HepG2 (cell line): ENCODE measurements around the gene ETV2. TPM values are rescaled to one million over a fixed set of nuclear protein-coding genes. Genes with fewer than 3 reads are reported as not detected.

ENCODE experiments used
- EHMT2 ChIP-seq: fragments of 200-600 bp; sonication (generic); IDR thresholded peaks from 2 replicates; pipeline ENCODE4 v1.7.0; 2017; ENCODE audit warnings: antibody characterized with exemption, low read depth, low read length, borderline replicate concordance
- ERF ChIP-seq: IDR thresholded peaks from 2 replicates; pipeline ENCODE4 v1.6.1; 2018; ENCODE audit warnings: missing biosample characterization, missing genetic modification reagents
- FOSL1 ChIP-seq: sonication (generic); formaldehyde crosslinking; IDR thresholded peaks from 2 replicates; pipeline ENCODE4 v1.9.0; 2021; ENCODE audit warnings: missing genetic modification reagents, borderline replicate concordance
- HDAC1 ChIP-seq: sonication (generic); formaldehyde crosslinking; IDR thresholded peaks from 2 replicates; pipeline ENCODE4 v1.5.1; 2020; ENCODE audit warnings: mild to moderate bottlenecking, missing genetic modification reagents
- MAZ ChIP-seq, 2 experiments: sonication (generic) in 1 of 2; formaldehyde crosslinking in 1 of 2; IDR thresholded peaks; 2 replicates each; pipeline versions ENCODE4 v1.5.0 to v1.6.1; 2012 to 2020; ENCODE audit warnings: low read depth in 2 of 2, mild to moderate bottlenecking in 2 of 2, borderline replicate concordance in 1 of 2, improper control_type of control experiment in 1 of 2, low read length in 1 of 2, missing genetic modification reagents in 1 of 2, moderate library complexity in 1 of 2
- NFYC ChIP-seq: IDR thresholded peaks from 2 replicates; pipeline ENCODE4 v1.6.1; 2016; ENCODE audit warnings: missing genetic modification reagents, missing compliant biosample characterization
- PAWR ChIP-seq: sonication (generic); formaldehyde crosslinking; IDR thresholded peaks from 2 replicates; pipeline ENCODE4 v1.4.0; 2020; ENCODE audit warnings: missing genetic modification reagents, mild to moderate bottlenecking, borderline replicate concordance
- SAFB2 ChIP-seq: sonication (generic); formaldehyde crosslinking; IDR thresholded peaks from 2 replicates; pipeline ENCODE4 v1.5.1; 2020; ENCODE audit warnings: missing genetic modification reagents, low read depth, mild to moderate bottlenecking, borderline replicate concordance
- SALL1 ChIP-seq: sonication (generic); formaldehyde crosslinking; IDR thresholded peaks from 2 replicates; pipeline ENCODE4 v1.8.0; 2022; ENCODE audit warnings: mild to moderate bottlenecking, missing genetic modification reagents
- TGIF2 ChIP-seq: IDR thresholded peaks from 2 replicates; pipeline ENCODE4 v1.6.1; 2016; ENCODE audit warnings: control low read depth, missing compliant biosample characterization
- ZFP36L1 ChIP-seq: sonication (generic); formaldehyde crosslinking; IDR thresholded peaks from 2 replicates; pipeline ENCODE4 v1.8.0; 2022; ENCODE audit warnings: mild to moderate bottlenecking, missing genetic modification reagents, moderate library complexity
- ZNF30 ChIP-seq: sonication (generic); formaldehyde crosslinking; IDR thresholded peaks from 2 replicates; pipeline ENCODE4 v1.5.0; 2020; ENCODE audit warnings: mild to moderate bottlenecking, missing genetic modification reagents
- ZNF326 ChIP-seq: sonication (generic); formaldehyde crosslinking; IDR thresholded peaks from 2 replicates; pipeline ENCODE4 v1.4.0; 2020; ENCODE audit warnings: missing genetic modification reagents, borderline replicate concordance
- polyA plus RNA-seq, 8 experiments: library from polyadenylated mRNA; depleted of rRNA in 3 of 8; stranded (reverse) in 7 of 8; unstranded in 1 of 8; fragments of >200 nt; fragmentation: Illumina TruSeq in 4 of 8; extraction: Trizol in 4 of 8; gene quantifications; 2 replicates each; pipeline versions ENCODE4 v1.2.1 to v1.2.3, GENCODE V29; 2011 to 2016; ENCODE audit warnings: low read depth in 4 of 8, missing spikeins in 1 of 8, mixed read lengths in 1 of 8; ENCODE audit not compliant: insufficient read depth in 1 of 8
- total RNA-seq, 5 experiments: library from RNA; depleted of rRNA; stranded (reverse); fragments of >200 nt; fragmentation: Illumina TruSeq; extraction: Trizol; gene quantifications; 2 replicates each; pipeline ENCODE4 v1.2.3, GENCODE V29; 2016; ENCODE audit warnings: low read depth in 1 of 5
- TF ChIP-seq, protein P1 (sequence below): sonication (generic); formaldehyde crosslinking; IDR thresholded peaks from 2 replicates; pipeline ENCODE4 v1.5.0; 2020; ENCODE audit warnings: mild to moderate bottlenecking, missing genetic modification reagents, borderline replicate concordance
- TF ChIP-seq, protein P2 (sequence below): sonication (generic); formaldehyde crosslinking; IDR thresholded peaks from 2 replicates; pipeline ENCODE4 v1.4.0; 2020; ENCODE audit warnings: low read depth, missing genetic modification reagents

The ETV2 gene
- total and polyA plus RNA-seq, 2 of the 13 experiments (the other 11 are each of a cell fraction or from before 2014, with no cell fraction given) = 0.07 to 0.20 TPM

DNA sequence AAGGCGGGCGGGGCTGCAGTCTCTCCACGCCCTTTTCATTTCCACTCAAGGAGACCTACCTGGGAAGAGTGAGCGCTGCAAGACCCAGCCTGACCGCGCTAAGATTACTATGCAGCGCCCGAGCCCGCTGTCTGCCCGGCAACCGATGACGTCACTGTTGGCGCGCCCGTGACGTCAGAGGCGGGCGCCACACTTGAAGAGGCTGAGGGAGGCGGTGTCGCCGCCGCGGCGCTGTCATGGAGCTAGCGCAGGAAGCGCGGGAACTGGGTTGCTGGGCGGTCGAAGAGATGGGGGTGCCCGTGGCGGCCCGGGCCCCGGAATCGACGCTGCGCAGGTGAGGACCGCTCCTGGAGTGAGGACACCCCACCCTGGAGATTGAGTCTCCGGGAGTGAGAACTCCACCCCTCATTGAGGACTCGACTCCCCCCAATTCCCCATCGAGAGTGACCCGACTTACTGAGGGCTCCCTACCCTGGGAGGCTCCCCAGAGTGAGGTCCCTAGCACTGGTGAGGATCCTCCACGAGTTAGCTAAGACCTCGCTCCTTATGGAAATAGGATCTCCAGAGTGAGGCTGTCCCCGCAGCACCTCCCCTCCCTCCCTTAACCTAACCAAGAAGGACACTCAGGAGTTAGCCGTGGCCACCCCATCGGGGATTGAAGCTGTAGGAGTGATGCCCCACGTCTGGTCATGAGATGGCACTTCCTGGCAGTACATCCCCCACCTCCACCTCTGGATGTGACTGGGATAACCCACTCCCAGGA lies 28.8 kb upstream of the ETV2 start, which contains the start of gene HAUS5 (continued):
- TF ChIP-seq, protein P1, sequence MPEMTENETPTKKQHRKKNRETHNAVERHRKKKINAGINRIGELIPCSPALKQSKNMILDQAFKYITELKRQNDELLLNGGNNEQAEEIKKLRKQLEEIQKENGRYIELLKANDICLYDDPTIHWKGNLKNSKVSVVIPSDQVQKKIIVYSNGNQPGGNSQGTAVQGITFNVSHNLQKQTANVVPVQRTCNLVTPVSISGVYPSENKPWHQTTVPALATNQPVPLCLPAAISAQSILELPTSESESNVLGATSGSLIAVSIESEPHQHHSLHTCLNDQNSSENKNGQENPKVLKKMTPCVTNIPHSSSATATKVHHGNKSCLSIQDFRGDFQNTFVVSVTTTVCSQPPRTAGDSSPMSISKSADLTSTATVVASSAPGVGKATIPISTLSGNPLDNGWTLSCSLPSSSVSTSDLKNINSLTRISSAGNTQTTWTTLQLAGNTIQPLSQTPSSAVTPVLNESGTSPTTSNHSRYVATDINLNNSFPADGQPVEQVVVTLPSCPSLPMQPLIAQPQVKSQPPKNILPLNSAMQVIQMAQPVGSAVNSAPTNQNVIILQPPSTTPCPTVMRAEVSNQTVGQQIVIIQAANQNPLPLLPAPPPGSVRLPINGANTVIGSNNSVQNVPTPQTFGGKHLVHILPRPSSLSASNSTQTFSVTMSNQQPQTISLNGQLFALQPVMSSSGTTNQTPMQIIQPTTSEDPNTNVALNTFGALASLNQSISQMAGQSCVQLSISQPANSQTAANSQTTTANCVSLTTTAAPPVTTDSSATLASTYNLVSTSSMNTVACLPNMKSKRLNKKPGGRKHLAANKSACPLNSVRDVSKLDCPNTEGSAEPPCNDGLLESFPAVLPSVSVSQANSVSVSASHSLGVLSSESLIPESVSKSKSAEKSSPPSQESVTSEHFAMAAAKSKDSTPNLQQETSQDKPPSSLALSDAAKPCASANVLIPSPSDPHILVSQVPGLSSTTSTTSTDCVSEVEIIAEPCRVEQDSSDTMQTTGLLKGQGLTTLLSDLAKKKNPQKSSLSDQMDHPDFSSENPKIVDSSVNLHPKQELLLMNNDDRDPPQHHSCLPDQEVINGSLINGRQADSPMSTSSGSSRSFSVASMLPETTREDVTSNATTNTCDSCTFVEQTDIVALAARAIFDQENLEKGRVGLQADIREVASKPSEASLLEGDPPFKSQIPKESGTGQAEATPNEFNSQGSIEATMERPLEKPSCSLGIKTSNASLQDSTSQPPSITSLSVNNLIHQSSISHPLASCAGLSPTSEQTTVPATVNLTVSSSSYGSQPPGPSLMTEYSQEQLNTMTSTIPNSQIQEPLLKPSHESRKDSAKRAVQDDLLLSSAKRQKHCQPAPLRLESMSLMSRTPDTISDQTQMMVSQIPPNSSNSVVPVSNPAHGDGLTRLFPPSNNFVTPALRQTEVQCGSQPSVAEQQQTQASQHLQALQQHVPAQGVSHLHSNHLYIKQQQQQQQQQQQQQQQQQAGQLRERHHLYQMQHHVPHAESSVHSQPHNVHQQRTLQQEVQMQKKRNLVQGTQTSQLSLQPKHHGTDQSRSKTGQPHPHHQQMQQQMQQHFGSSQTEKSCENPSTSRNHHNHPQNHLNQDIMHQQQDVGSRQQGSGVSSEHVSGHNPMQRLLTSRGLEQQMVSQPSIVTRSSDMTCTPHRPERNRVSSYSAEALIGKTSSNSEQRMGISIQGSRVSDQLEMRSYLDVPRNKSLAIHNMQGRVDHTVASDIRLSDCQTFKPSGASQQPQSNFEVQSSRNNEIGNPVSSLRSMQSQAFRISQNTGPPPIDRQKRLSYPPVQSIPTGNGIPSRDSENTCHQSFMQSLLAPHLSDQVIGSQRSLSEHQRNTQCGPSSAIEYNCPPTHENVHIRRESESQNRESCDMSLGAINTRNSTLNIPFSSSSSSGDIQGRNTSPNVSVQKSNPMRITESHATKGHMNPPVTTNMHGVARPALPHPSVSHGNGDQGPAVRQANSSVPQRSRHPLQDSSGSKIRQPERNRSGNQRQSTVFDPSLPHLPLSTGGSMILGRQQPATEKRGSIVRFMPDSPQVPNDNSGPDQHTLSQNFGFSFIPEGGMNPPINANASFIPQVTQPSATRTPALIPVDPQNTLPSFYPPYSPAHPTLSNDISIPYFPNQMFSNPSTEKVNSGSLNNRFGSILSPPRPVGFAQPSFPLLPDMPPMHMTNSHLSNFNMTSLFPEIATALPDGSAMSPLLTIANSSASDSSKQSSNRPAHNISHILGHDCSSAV (CRISPR knock-in tag) = no peak
- TF ChIP-seq, protein P2, sequence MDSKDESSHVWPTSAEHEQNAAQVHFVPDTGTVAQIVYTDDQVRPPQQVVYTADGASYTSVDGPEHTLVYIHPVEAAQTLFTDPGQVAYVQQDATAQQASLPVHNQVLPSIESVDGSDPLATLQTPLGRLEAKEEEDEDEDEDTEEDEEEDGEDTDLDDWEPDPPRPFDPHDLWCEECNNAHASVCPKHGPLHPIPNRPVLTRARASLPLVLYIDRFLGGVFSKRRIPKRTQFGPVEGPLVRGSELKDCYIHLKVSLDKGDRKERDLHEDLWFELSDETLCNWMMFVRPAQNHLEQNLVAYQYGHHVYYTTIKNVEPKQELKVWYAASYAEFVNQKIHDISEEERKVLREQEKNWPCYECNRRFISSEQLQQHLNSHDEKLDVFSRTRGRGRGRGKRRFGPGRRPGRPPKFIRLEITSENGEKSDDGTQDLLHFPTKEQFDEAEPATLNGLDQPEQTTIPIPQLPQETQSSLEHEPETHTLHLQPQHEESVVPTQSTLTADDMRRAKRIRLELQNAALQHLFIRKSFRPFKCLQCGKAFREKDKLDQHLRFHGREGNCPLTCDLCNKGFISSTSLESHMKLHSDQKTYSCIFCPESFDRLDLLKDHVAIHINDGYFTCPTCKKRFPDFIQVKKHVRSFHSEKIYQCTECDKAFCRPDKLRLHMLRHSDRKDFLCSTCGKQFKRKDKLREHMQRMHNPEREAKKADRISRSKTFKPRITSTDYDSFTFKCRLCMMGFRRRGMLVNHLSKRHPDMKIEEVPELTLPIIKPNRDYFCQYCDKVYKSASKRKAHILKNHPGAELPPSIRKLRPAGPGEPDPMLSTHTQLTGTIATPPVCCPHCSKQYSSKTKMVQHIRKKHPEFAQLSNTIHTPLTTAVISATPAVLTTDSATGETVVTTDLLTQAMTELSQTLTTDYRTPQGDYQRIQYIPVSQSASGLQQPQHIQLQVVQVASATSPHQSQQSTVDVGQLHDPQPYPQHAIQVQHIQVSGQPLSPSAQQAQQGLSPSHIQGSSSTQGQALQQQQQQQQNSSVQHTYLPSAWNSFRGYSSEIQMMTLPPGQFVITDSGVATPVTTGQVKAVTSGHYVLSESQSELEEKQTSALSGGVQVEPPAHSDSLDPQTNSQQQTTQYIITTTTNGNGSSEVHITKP (CRISPR knock-in tag) = peak; percentile 76; the same call in 1 of the 2 replicates
- peak; percentile 69 for TF ChIP-seq SALL1 (CRISPR knock-in tag)
- peak; percentile 63; the same call in 1 of the 2 replicates for TF ChIP-seq MAZ (IDR thresholded peaks at IDR 0.05; ENCODE audit: borderline replicate concordance, low read depth, low read length)
- TF ChIP-seq MAZ (CRISPR knock-in tag; IDR thresholded peaks at IDR 0.05; ENCODE audit: low read depth) = no peak
- no peak for TF ChIP-seq ZNF30 (CRISPR knock-in tag)
- no peak for TF ChIP-seq SAFB2
- peak; percentile 60 for TF ChIP-seq NFYC
- TF ChIP-seq PAWR (CRISPR knock-in tag) = no peak
- TF ChIP-seq ZFP36L1 (CRISPR knock-in tag) = no peak
- peak; percentile 95 for TF ChIP-seq HDAC1 (CRISPR knock-in tag)
- TF ChIP-seq EHMT2 = no peak
- TF ChIP-seq FOSL1 (CRISPR knock-in tag) = no peak
- TF ChIP-seq ZNF326 (CRISPR knock-in tag) = no peak
- peak; percentile 96 for TF ChIP-seq TGIF2
- peak; percentile 81 for TF ChIP-seq ERF
